ENCODE measurements around the gene PTEN.

The PTEN gene

DNA sequence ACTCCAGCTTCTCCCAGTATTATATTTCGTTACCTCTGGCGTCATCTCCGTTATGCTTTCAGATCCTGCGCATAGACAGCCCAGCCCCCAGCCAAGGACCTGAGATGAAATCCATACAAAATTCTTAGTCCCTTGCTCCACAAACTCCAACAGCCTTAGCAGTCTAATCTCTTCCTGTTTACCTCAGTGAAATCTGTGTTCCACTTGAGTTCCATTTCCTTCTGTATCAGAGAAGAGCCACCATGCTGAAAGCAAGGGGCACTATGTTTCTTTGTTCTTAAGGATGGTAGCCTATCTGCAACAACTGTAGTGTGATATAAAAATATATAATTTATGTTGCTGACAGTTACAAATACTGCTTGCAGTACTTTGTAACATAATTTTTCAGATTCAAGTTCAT, 59.8 kb downstream of the PTEN start:
- DNase-seq: no peak

DNA sequence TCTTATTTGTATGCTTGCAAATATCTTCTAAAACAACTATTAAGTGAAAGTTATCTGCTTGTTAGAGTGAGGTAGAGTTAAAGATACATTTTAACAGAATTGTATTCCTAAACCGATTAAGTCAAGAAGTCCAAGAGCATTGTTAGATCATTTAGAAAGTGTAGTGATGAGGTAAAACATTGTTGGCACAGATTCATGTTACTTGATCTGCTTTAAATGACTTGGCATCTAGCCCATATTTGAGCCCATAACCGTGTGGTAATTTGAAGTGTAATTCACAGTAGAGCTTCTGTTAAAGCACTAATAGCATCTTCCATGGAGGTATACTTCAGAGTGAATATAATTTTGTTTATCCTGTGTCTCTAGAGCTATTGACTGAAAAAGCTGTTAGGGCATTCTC, 62.1 kb downstream of the PTEN start:
- peak; percentile 79 for DNase-seq

DNA sequence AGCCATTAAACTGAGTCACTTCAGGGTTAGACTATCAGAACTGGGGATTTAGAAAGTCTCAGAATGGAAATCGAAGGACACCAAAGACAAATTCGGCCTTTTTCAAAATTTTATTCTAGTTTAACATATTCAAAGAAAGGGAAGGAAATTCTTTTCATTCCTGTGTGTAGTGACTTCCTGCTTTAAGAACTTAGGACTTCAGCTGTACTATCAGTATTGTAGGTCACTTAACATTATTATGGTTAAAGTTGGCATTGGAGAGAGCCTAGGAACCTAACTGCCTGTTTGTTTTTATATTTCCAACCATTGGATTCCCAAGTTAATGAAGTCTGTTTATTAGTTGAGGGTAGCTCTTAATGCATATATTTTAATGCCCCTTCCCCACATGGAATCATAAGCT, 63.7 kb downstream of the PTEN start:
- DNase-seq: no peak

DNA sequence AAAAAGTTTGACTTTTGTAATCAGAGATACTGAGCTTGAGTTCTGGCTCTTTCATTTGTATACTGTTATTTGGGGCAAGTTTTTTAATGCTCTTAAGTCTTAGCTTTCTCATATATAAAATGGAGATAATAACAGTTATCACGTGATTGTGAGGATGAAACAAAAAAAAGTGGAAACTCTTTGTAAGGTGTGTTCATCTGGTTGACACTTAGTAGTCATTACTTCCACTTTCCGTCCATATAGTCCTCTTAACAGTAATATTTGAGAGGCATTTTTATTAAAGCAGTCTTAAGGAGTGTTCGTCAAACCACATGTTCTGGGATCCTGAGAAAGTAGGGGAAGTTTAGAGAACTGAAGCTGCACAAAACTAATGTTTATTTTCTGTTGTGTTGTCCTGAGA, 65.6 kb downstream of the PTEN start:
- no peak for DNase-seq

DNA sequence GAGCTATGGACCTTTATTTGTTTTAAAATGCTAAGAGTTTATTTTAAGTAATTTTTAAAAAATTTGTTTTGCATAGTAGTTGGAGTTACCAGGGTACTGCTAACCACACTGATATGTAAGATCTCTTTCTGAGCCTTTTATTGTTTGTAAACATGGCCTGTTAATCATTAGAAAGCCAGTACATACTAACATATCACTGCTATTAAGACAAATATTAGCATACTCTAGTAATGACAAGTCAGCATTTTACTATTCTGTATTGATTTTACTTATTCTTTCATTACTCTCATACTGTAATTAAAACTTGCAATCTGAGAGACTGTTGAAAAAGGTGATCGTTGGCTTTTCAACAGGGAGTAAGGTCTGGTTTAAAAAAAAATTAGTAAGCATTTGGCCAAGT, 66.7 kb downstream of the PTEN start:
- no peak for DNase-seq

DNA sequence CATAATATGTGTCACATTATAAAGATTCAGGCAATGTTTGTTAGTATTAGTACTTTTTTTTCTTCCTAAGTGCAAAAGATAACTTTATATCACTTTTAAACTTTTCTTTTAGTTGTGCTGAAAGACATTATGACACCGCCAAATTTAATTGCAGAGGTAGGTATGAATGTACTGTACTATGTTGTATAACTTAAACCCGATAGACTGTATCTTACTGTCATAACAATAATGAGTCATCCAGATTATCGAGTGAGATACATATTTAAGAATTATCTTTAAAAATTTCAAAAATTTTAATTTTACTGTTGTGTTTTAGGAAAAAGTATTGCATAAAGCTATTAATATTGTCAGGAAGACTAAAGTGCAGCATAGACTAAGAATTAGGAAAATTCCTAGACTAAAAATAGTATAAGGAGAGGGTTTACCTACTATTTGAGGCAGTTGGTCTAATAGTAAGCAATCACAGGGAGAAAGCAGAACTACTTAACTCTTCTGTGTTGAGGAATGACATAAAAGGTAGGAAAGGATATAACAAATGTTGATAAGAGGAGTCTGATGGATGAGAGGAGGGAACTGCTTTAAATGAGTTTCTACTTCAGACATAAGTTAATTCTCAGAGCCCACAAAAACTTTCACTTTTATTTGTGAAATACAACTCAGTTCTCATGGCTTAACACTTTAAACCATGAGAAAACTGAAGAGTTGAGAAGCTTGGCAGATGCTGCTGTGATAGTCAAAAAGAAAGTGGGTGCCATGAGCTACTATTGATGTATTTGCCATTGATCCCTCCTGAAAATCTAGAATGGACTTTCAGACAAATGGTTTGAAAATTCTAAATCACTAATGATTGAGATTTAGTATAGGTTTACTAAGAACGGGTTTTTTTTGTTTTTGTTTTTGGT, 67.8 kb downstream of the PTEN start:
- no peak for DNase-seq

DNA sequence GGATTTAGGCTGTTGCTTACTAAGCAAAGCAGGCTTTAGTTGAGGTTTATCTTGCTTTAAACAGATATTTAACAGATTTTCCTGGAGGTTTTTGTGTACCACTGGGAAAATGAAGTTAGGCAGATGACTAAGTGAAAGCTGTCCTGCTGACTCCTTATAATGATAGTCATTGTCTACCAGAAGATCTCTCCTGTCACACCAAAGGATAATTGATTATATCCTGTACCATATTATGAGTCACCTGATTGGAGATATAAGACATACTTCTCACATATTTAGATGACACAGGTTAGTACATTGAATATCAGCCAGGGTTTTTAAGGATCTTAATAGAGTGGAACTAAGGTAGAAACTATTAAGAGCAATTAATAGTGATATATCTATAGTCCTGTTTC, 68.4 kb downstream of the PTEN start:
- no peak for DNase-seq

DNA sequence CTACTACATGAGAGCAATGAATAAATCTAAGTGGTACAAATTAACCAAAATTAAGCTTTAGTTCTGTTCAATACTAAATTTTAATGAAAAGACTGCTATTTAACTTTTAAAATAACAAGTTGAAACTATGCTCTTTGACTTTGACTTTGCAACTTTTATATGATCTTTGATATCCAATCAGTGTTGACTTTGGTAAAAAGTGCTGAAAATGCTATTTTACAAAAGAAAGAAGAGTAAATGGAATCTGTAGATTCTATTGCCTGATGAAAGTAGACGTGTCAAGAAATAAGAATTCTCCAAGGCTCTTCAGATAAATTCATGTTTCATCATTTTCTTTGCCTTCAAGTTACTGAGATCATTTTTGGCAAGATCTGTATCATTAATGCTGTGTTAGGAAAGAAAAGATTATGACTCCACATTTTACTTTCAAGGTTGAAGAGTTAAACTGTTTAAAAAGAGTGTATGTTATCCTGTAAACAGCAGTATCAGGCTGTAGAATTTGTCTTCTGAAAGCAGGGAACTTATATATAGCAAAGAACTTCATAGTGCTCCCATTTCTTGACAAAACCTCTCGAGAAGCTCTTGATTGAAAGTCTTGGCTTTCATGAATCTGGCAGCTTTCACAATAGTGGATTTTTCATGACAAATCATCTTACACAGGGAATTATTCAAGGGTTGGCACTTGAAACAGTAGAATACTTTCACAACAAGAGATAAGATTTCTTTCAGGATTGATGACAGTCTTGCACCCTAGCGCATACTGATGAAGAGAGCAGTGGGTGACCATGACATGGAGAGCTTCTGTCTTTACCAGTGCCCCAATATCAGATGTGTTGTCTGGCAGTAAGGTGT, 72.1 kb downstream of the PTEN start:
- DNase-seq: no peak

DNA sequence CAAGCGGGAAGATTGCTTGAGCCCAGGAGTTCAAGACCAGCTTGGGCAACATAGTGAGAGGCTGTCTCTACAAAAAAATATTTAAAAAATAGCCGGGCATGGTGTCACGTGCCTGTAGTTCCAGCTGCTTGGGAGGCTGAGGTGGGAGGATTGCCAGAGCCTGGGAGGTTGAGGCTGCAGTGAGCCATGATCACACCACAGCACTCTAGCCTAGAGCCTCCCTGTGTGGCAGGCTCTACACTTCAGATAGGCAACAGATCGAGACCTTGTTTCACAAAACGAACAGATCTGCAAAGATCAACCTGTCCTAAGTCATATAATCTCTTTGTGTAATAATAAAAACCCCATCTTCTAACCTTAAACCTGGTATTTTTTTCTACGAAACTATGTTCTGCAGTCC, 76.8 kb downstream of the PTEN start:
- no peak for DNase-seq

DNA sequence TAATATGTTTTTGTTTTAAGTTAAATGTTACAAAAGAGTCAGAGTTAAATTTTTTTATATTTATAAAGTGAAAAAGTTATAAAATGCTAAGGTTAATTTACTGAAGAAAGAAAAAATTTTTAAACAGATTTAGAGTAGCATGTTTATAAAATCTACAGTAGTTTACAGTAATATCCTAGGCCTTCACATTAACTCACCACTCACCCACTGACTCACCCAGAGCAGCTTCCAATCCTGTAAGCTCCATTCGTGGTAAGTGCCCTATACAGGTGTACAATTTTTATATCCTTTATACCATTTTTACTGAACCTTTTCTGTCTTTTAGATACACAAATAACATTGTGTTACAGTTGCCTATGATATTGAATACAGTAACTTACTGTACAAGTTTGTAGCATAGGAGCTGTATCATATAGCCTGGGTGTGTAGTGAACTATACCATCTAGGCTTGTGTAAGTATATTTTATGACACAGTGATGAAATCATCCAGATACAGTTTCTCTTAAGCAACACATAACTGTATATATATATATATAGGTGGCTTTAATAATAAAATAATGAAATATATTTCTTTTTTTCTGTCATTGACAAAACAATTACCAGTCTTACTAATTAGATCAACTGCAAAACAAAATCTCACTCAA, 79.6 kb downstream of the PTEN start:
- no peak for DNase-seq

DNA sequence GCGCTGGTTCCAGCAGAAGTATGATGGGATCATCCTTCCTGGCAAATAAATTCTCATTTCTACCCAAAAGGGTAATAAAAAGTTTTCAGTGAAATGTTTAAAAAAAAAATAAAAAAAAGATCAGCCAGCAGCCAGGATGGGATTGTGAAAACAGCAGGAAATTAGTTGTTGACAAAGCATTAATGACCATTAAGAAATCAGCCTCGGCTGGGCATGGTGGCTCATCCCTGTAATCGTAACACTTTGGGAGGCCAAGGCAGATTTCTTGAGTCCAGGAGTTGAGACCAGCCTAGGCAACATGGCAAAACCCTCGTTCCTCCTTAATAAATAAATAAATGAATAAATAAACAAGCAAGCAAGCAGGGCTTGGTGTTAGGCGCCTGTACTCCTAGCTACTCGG, 82.6 kb downstream of the PTEN start:
- no peak for DNase-seq

DNA sequence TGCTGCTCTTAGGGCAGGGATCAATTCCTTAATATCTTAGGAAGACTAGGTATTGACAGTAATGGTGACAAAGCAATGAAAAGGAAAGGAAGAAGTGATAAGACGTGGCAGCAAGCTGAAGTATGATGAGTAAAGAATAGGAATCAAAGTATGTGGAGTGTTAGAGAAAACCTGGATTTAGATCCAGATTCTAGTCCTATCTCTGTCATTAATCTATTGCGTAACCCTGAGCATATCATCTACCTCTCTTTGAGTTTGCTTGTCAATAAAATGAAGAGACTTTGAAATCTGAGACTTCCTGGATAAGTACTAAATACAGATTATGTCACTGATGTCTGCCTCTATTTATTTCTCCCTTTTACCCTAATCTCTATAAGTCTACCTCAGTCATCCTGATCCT, 89.2 kb downstream of the PTEN start:
- DNase-seq: no peak

DNA sequence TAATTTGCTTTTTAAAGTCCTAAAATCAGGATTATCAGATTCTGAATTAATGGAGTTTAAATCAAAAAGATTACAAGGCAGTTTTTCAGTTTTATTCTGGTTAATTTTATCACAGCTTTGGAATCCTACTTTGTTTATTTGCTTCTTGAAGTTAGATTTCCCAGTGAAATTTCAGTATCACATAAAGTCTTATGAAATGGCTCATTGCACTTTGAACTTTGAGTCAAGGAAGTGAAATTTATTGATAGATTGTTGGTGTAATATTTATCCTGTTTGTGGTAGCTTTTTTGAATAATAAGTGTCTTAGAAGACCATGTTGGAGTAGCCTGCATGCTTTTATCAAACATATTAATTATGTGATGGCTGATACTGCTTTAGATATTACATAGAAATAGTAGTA, 92.6 kb downstream of the PTEN start:
- DNase-seq: no peak

DNA sequence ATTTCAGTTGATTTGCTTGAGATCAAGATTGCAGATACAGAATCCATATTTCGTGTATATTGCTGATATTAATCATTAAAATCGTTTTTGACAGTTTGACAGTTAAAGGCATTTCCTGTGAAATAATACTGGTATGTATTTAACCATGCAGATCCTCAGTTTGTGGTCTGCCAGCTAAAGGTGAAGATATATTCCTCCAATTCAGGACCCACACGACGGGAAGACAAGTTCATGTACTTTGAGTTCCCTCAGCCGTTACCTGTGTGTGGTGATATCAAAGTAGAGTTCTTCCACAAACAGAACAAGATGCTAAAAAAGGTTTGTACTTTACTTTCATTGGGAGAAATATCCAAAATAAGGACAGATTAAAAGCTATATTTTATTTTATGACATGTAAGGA, 94.3 kb downstream of the PTEN start:
- DNase-seq: no peak

DNA sequence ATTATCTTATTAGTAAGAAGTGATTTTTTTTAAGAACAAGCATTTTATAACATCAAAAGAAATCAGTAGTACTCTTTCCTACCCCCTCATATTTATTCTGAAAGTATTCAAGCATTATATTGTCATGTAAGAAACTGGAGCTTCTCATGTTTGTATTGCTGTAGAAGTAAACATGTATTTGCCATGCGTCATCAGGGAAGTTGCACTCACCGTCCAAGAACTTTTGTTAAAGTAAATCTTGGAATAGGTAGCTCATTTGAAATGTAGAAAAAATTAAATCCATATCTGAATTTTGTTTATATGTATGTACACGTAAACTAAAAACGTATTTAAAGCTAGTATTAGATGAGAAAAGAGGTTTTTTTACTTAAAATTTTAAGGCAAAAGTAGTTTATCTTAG, 96.8 kb downstream of the PTEN start:
- no peak for DNase-seq

DNA sequence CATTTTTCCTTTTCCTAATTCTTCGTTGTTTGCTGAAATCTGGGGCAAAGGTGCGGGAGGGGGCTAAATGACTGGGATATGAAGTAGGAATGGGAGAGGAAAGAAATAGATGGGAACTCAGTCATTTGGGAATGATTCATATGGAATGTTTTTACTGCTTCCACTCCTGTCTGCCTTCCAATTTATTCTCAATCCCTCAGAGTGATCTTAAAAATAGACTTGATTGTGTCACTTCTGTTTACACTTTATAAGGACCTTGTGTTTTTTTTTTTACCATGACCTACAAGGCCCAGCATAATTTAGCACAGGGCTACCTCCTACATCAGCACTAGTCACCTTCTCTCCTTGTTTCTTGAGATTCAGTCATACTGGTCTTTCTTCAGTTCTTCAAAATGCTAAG, 97.9 kb downstream of the PTEN start:
- no peak for DNase-seq

DNA sequence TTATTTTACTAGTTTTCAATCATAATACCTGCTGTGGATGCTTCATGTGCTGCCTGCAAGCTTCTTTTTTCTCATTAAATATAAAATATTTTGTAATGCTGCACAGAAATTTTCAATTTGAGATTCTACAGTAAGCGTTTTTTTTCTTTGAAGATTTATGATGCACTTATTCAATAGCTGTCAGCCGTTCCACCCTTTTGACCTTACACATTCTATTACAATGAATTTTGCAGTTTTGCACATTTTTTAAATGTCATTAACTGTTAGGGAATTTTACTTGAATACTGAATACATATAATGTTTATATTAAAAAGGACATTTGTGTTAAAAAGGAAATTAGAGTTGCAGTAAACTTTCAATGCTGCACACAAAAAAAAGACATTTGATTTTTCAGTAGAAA, 103.0 kb downstream of the PTEN start:
- DNase-seq: no peak

DNA sequence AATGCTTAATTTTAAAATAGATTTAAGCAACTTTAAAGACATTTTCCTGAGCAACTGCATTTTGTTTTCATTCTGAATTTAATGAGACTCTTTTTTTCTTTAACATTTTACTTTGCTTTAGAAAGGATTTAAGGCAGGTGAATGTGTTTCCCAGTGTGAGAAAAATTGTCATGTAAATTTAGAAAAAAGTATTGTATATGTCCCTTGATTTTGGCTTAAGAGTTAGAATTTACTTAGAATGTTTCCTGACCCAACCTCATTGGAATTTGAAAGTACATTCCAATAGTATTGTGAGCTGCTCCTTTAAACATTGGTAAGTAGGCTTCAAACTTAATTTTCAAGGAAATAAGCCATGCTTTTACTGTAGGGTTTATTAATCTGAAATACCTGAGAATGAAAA, 110.2 kb downstream of the PTEN start:
- no peak for DNase-seq

DNA sequence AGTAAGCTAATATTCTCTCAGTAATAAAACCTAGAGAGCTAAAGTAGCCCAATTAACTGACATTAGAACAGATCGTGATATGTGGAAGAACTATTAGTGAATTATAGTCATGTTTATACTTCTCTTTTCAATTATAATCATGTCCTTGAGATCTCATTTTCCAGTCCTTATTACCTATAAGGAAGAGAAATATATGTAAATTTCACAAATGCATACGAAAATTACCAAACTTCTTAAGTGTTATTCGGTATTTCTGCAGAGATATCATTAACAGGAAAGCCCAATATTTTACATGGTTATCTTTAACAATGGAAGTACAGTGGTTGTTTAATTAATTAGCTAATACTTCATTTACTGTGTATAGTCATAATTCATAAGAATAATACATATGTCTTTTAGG, 110.7 kb downstream of the PTEN start:
- no peak for DNase-seq

DNA sequence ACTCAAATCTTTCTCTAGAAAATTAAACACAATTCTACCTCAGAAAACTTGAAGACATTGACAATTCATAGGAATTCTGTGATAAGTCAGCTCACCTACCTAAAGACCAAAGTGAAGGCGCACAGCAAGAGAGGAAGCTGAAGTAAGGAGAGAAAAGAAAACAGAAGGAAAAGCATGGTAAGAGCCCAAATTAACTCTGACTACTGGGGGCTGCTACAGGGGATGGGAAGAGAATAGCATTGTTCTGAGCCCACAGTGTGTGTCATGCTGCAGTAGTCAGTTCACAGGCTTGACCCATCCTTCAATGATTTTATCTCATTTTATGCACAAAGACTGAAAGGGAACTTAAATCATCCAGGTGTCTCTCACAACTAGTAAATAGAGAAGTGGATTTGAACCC, 111.3 kb downstream of the PTEN start:
- DNase-seq: no peak

DNA sequence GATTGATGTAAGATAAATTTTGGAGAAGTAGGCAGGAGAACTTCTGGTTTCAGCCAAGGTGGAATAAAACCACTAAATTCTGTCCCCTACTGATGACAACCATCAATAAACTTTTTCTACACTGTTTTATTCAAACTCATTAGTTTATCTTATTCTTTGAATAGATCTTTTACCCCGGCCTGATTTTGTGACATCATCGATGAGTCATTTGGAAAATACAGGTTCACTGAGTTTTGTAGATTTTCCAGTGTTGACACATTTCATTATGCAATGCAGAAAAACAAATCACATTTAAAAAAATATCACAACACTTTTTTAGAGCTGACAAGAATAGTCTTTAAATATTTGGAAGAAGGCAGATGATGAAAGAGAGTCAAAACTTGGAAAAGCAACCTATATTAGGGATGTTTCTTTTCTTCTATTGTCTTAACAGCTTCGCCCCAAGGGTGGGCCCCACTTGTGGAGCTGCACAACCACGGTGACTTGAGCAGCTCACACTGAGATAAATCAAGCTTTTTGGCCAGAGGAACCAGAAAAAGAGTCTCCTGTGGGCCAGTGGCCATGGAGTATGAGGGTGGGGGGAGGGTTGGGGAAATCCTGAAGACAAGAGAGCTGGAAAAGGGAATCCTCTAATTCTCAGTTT, 112.8 kb downstream of the PTEN start:
- DNase-seq: no peak

DNA sequence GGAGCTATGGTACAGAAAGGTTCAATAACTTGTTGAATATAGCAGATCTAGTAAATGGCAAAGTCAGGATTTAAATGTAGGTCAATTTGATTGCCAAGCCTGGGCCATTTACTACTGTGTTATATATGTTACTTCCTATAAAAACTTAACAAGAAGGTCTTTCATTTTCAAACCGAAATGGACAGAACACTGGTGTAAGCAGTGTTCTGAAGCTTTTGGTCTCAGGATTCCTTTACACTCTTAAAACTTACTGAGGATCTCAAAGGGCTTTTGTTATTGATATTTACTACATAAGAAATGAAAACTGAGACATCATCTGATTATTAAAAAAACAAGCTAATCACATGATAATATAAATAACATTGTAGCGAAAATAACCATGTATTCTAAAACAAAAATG, 114.7 kb downstream of the PTEN start:
- no peak for DNase-seq

DNA sequence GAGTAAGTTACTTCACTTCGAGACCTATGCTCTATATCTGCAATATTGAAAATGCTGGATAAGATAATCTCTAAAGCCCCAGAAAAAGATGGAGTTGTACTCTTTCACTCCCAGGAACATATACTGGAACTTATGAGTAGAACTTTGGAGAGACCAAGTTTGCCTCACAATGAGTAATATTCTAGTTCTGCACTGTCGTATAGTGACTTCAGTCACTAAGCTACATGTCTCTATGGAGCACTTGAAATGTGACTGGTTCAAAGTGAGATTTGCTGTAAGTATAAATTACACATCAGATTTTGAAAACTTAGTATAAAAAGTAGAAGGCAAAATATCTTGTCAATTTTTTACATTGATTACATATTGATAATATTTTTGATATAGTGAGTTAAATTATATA, 116.4 kb downstream of the PTEN start:
- DNase-seq: no peak
